ENCODE data around the gene BEND6.

Gene BEND6

GRCh38 chr6:56954403-56955170 lies at the start of gene BEND6:
Gene BEND6 (plus strand): TSS chr6:56955107. CDS start chr6:56981811, 26,704 bp downstream.
- peak; percentile 78 to 79 for DNase-seq

GRCh38 chr6:56905378-56905777 lies 49.5 kb upstream of the BEND6 start:
- no peak for DNase-seq

- no peak for DNase-seq
Observed at GRCh38 chr6:56906752-56907151, 48.2 kb upstream of the BEND6 start.

- DNase-seq = no peak
Observed at GRCh38 chr6:56909115-56909907, 45.6 kb upstream of the BEND6 start.

GRCh38 chr6:56911847-56912246 lies 43.1 kb upstream of the BEND6 start:
- no peak for DNase-seq

- peak in 1 of 2 donors; percentile 32 for DNase-seq
Observed at GRCh38 chr6:56913285-56914074, 41.4 kb upstream of the BEND6 start.

GRCh38 chr6:56914798-56915658 lies 39.9 kb upstream of the BEND6 start:
- DNase-seq = peak; percentile 36 to 73

GRCh38 chr6:56915832-56916231 lies 39.1 kb upstream of the BEND6 start:
- DNase-seq = no peak

GRCh38 chr6:56916849-56917551 lies 37.9 kb upstream of the BEND6 start:
- DNase-seq = no peak

GRCh38 chr6:56922645-56923044 lies 32.3 kb upstream of the BEND6 start:
- no peak for DNase-seq

GRCh38 chr6:56923565-56923964 lies 31.3 kb upstream of the BEND6 start:
- DNase-seq = no peak

- no peak for DNase-seq
Observed at GRCh38 chr6:56927538-56928453, 27.1 kb upstream of the BEND6 start.

- no peak for DNase-seq
Observed at GRCh38 chr6:56930846-56931245, 24.1 kb upstream of the BEND6 start.

GRCh38 chr6:56932910-56933477 lies 21.9 kb upstream of the BEND6 start:
- DNase-seq = no peak

- no peak for DNase-seq
Observed at GRCh38 chr6:56933650-56934049, 21.3 kb upstream of the BEND6 start.

- DNase-seq = no peak
Observed at GRCh38 chr6:56934876-56935275, 20.0 kb upstream of the BEND6 start.

GRCh38 chr6:56936466-56936865 lies 18.4 kb upstream of the BEND6 start:
- no peak for DNase-seq

GRCh38 chr6:56938649-56939191 lies 16.2 kb upstream of the BEND6 start:
- DNase-seq = no peak

GRCh38 chr6:56940463-56940862 lies 14.4 kb upstream of the BEND6 start:
- no peak for DNase-seq

GRCh38 chr6:56940977-56941376 lies 13.9 kb upstream of the BEND6 start:
- no peak for DNase-seq
